GM19240 (cell line): ENCODE measurements around the gene NUP153.
"Not testable (repeated sequence)": the region's sequence is repeated elsewhere in the genome, so short reads cannot be mapped to it uniquely, and the experiment has no call there.

ENCODE experiments used
- DNase-seq: peaks from one replicate; pipeline ENCODE4 v3.0.0; 2011; ENCODE audit warnings: low spot score; ENCODE audit not compliant: insufficient read length

NUP153 gene

GRCh38 chr6:17602888-17603287 is 103.8 kb downstream of the NUP153 start:
- DNase-seq, result no peak

GRCh38 chr6:17601386-17601703 is 105.4 kb downstream of the NUP153 start:
- DNase-seq, result no peak

GRCh38 chr6:17600527-17601385 is 106.0 kb downstream of the NUP153 start:
- peak; percentile 1 for DNase-seq

- peak; percentile 64 for DNase-seq
Observed at GRCh38 chr6:17599877-17600526, 106.7 kb downstream of the NUP153 start, which contains the start of gene FAM8A1. FAM8A1 (plus strand) TSS chr6:17600302; CDS start chr6:17600410, 108 bp downstream.

GRCh38 chr6:17596085-17596484 is 110.6 kb downstream of the NUP153 start:
- no peak for DNase-seq

GRCh38 chr6:17593246-17593645 is 113.5 kb downstream of the NUP153 start:
- DNase-seq, result no peak

GRCh38 chr6:17591287-17591686 is 115.4 kb downstream of the NUP153 start:
- DNase-seq, result no peak

- no peak for DNase-seq
Observed at GRCh38 chr6:17589406-17590096, 117.2 kb downstream of the NUP153 start.

GRCh38 chr6:17588011-17588410 is 118.7 kb downstream of the NUP153 start:
- DNase-seq, result no peak

GRCh38 chr6:17586623-17587022 is 120.1 kb downstream of the NUP153 start:
- DNase-seq, result not testable (repeated sequence)

GRCh38 chr6:17585766-17586490 is 120.8 kb downstream of the NUP153 start:
- no peak for DNase-seq

- peak; percentile 26 for DNase-seq
Observed at GRCh38 chr6:17584241-17584803, 122.4 kb downstream of the NUP153 start.

GRCh38 chr6:17583811-17584210 is 122.9 kb downstream of the NUP153 start:
- DNase-seq, result no peak

GRCh38 chr6:17581282-17581681 is 125.4 kb downstream of the NUP153 start:
- DNase-seq, result not testable (repeated sequence)

GRCh38 chr6:17580518-17581048 is 126.1 kb downstream of the NUP153 start:
- no peak for DNase-seq

GRCh38 chr6:17577059-17577458 is 129.7 kb downstream of the NUP153 start:
- DNase-seq, result no peak

- no peak for DNase-seq
Observed at GRCh38 chr6:17574866-17575560, 131.7 kb downstream of the NUP153 start.

- no peak for DNase-seq
Observed at GRCh38 chr6:17565399-17565798, 141.3 kb downstream of the NUP153 start.
